Measurements from ENCODE around the gene HSD11B1.
A peak's percentile ranks its signal among the peaks of the same experiment; 100 is the strongest.
"Not testable (repeated sequence)": the region's sequence is repeated elsewhere in the genome, so short reads cannot be mapped to it uniquely, and the experiment has no call there.

Gene HSD11B1

DNA sequence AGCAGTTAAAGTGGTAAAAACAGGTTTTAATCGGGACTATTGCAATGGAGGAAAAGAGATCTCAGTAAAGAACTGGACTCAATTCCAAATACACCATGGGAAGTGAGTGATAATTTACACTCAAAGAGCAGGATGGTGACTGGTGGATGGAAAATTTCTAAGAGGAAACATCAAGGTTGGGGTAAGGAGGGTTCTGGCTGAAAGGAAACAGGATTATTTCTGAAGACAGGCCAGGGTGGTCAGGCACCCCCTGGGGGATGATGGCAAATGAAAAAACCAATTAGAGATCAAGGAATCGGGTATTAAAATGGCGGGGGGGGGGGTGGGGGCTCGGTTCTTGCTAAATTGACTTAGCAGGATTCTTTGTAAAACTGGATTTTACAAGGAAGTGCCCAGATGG, 12.3 kb upstream of the HSD11B1 start:
- DNase-seq: no peak

DNA sequence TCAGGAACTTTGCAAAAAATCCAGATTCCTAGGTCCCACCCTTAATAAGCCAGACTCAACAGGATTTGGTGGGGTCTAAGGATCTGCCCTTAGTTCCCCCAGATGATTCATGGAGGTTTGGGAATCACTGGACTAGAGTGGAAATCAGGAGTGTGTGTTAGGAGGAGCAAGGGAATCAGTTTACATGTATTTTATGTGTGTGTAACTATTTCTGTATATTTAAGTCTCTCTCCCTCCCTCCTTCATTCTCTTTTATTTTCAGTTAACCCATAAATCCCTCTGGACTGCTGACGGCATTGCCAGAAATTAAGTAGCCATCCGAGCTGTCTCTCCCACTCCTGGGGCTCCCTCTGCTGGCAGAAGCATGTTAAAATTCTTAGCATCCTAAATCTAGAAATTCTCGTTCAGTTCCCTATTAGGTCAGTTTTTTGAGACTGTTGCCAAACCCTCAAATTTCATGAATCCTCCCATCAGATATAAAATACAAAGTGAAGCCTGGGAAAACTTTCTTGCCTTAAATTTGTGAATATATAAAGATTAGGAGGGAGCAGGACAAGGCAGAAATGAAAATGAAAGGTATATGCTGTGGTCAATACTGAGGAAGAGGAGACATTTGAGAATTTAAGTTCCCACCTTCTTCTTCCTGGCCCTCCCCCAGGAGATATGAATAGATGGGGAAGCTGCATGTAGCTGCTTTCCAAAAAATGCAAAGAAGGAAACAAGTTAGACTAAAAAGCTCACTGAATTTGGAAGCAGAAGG, 11.7 kb upstream of the HSD11B1 start:
- peak; percentile 36 for DNase-seq

DNA sequence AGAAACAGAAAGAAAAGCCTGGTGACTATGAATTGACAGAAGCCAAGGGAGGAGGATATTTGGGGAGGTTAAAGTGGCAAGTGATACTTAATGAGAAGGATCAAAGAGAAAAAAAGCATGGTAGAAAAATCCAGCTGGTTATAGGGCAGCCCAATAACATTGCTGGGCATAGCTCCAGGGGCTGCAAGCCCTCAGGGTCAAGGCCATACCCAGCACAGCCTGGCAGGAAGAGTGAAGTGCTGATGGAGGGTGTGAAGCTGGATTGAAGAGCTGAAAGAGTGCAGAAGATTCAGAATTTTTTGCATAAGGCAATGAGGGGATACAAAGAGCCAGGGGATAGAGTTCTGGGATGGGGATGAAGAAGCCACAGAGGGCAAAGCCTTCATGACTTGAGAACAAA, 8.0 kb upstream of the HSD11B1 start:
- no peak for DNase-seq

DNA sequence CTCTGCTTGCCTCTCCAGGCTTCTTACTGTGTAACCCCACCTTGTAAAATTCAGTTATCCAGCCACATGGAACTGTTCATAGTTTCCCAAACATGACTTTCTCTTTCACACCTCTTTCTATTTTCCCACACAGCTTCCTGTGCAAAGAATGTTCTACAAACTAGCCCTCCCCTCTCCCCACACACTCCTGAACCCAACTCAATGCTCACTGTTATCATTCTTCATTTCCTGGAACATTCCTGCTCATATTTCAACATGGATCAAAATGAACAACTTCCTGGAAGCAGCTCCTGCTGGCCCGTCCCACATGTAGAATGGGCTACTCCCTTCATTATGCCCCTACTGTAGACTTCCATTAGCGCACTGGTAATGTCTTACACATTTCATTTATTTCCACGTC, 7.5 kb upstream of the HSD11B1 start:
- no peak for DNase-seq

DNA sequence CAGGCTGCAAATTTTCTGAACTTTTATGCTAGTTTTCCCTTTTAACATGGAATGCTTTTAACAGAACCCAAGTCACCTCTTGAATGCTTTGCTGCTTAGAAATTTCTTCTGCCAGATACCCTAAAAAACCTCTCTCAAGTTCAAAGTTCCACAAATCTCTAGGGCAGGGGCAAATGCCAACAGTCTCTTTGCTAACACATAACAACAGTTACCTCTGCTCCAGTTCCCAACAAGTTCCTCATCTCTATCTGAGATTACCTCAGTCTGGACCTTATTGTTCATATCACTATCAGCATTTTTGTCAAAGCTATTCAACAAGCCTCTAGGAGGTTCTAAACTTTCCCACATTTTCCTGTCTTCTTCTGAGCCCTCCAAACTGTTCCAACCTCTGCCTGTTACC, 4.0 kb upstream of the HSD11B1 start:
- DNase-seq: not testable (repeated sequence)

DNA sequence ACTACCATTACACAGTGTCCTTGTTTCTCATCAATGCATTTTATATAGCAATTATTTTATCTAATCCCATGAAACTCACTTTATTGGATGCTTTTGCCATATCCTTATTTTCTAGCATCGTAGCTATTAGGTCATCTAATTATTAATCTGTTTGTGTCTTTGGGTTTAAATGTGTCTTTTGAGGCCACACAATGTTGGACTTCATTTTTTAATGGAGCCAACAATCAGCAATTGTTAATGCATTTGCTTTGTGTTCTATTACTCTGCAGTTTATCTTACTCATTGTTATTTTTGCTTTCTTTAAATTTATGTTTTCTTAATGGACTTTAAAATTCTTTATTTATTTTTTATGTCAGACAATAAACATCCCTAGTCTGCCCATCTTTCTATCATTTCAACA, 1.8 kb upstream of the HSD11B1 start:
- no peak for DNase-seq

DNA sequence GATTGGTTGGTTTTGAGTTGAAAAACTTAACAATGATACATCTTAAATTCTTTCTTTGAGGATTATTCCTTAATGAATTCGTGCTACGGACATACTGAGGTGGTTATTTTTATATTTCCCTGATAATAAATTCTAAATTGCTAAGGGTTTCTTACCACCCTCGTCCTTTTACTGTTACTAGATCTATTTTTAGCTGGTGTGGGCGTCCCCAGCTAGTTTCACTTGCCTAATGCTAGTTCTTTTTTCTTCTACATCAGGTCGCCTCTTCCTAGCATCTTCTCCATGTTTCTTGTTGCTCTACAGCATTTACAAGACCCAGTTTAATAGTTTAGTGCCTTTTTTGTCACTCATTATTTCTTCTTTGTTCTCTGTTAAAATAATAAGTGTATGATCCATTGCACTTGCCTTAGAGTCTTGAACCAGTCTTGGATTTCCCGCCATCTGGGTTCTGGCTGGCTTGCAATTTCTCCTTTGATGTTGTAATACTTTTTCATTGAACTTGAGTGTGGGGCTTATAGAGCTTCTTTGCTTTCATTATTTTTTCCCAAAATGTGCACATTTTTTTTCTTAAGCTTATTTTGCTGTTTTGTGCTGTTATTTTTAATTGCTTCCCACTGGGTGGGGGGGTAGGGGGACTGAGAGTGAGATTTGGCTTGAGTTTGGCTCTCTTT, 677 bp upstream of the HSD11B1 start:
- DNase-seq: no peak

DNA sequence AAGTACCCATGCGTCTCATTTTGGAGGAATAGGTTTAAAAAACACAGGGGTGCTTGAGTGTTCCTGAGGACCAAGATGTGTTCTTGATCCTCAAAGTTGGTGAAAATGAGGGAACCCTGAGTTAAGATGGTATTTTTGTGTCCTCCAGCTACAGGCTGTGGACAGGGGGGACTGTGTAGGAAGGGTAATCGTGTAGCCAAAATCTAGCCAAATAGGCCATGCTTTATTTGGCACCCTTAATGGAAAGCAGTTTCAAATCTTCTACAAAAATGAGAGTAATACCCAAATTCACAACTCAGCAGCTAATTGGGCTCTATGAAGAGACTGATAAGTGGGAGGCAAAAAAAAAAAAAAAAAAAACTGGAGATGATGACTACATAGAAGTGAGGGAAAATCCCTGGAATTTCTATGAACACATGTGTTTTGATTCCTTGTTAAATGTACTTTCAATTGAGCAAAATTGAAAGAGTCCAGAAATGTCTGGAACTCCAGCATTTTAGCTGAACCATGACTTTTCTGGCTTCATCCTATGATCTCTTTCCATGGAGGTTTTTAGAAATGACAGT, 470 bp downstream of the HSD11B1 start:
- no peak for DNase-seq

DNA sequence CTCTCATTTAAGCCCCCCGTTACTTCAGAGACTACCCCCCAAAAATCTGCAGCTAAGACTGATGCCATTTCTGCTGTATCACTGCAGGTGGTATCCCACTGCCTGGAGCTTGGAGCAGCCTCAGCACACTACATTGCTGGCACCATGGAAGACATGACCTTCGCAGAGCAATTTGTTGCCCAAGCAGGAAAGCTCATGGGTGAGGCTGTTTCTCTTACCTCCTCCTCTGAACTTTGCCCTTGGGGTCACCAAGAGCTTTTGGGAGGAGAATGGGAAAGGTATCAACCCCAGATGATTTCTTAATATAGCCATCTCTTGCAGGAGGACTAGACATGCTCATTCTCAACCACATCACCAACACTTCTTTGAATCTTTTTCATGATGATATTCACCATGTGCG, 2.0 kb downstream of the HSD11B1 start:
- DNase-seq: no peak

DNA sequence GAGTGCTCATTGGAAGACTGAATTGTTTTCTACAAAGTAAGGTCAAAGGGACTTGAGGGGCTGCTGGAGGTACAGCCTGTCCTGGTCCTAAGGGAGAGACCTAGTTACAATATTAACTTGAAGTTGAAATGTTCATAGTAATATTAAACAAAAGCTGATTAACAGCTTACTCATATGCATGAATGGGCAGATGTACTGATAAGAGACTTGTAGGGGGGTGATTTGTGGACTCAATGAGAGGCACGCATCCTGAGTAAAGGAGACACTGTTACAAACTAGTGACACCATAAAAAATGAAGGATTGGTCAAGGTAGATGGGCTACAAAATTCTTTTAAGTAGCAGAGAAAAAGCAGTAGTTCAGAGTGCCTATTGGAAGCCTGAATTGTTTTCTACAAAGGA, 2.7 kb downstream of the HSD11B1 start:
- no peak for DNase-seq

DNA sequence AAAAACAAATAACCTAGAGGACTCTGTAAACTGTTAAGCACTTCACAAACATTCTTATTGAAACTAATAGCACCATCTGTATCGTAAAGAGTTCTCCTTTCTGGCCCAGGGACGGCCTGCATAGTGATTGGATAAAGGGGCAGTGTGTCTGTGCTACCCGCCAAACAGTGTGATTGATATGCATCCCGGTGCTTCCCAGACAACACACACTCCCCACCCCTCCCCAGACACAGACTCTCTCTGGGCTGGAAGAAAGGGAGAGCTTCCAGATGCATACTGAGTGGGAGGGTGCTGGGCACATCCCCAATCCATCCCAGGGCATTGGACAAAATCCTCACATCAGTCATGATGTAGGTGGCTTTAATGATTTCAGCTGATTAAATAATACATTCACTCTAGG, 3.7 kb downstream of the HSD11B1 start:
- DNase-seq: no peak

DNA sequence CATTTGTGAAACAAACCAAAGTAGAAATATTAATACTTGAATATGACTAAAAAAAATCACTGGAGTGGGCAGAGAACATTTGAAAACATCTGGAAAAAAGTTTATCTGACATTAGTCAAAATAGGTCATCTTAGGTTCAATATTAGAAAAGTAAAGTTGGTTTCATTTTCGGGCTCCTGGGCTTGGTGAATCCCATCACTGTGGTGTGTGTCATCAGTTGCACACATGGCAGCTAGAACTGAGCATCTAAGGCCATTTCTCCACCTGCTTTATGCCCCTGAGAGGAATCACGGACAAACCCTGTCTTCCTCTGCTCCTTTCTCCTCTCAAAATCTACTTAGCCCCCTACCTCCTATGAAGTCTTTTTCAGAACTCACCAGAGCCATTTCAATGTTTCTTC, 5.4 kb downstream of the HSD11B1 start:
- no peak for DNase-seq

DNA sequence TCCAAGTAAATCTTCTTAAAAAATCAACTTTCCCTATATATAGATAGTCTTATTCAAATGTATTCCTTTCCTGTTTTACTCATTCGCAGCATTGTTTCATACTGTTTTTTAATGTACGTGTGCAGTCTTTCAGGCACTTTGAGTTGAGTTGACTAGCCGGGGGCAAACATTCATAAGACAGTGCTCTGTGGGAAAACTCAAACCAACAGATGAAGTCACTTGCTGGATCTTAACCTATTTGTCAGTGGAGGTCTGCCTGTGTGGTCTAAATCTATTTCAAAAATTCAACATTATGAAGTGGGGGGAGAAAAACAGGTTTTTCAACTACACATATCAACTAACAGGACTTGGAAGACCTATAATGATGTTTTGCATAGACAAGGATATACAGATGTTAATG, 6.2 kb downstream of the HSD11B1 start:
- DNase-seq: no peak

DNA sequence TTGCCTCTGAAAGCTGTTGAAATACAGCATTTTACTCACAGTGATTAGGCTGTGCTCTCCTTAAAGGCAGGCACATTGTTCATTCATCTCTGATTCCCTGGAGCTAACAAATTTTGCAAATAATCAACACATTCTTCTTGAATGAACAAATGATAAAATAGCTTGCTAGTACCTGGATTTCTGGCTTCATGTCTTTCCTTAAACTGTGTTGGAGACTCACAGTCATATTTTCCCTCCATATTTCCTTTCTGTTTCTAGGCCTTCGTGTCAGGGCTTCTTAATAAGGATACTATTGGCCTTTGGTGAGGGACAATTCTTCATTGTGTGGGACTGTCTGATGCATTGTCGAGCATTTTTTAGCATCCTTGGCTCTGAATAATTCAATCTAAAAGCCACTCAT, 9.7 kb downstream of the HSD11B1 start:
- no peak for DNase-seq

DNA sequence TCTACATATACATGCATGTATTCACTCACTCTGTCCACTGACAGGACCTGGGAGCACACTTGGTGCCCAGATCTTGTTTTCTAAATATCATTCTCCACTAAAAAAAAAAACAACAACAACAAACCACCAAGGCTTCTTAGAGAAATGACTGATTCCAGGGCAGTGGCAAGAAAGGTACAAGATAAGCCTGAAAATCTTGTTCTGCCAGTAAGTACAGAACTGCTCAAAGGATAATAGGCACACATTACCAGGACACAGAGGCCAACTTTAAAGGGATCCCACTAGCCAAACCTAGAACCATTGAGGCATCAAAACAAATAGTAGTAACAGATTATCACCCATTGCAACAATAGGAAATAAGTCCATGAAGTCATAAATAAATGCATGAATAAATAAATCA, 10.7 kb downstream of the HSD11B1 start:
- DNase-seq: no peak

DNA sequence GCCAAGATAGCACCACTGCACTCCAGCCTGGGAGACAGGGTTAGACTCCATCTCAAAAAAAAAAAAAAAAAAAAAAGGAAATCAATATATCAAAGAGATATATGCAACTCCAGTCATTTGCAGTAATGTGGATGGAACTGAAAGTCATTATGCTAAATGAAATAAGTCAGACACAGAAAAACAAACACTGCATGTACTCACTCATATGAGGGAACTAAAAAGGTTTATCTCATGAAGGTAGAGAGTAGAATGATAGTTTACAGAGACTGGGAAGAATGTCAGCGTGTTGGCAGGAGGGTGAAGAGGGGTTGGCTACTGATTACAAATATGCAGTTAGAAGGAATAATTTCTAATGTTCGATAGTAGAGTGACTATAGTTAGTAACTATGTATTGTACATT, 13.2 kb downstream of the HSD11B1 start:
- no peak for DNase-seq

DNA sequence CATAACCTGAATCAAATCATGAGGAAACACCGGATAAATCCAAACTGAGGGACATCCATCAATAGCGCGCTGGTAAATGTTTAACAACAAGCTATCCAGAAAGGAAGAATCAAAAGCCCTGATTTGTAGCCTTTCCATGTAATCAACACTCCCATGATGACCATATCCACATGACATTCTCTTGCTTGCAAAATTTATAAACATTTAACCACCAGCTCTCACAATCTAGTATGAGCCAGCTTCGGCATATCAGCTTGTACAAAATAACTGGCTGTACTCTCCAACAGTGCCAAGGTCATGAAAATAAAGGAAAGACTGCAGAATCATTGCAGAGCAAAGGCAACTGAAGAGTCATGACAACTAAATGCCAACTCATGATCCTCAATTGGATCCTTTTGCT, 15.7 kb downstream of the HSD11B1 start:
- DNase-seq: no peak

DNA sequence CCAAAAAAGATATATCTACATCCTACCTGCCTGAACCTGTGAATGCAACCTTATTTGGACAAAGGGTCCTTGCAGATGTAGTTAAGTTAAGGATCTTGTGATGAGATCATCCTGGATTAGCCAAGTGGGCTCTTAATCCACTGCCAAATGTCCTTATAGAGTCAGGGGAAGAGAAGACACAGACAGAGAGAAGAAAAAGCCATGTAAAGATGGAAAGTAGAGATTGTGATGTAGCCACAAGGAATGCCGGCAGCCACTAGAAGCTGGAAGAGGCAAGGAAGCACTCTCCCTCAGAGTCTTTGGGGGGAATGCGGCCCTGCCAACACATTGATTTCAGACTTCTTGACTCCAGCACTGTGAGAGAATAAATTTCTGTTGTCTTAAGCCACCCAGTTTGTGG, 16.2 kb downstream of the HSD11B1 start:
- DNase-seq: no peak

DNA sequence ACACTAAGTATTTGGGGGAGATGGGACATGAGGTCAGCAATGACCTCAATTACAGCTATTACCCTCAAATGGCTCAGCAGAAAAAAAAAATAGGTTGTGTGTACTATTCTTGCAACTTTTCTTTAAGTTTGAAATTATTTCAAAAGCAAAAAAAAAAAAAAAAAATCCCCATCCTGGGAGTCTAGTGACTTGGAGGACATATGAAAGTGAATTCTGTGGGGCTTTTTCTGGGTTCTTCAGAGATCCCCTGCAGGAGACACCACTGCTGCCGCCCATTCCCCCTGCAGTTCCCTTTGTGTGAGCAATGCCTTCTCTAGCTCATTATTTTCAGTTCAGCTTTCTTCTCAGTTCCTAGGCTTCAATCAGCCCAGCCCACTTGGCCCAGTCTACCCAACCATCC, 16.7 kb downstream of the HSD11B1 start:
- no peak for DNase-seq

DNA sequence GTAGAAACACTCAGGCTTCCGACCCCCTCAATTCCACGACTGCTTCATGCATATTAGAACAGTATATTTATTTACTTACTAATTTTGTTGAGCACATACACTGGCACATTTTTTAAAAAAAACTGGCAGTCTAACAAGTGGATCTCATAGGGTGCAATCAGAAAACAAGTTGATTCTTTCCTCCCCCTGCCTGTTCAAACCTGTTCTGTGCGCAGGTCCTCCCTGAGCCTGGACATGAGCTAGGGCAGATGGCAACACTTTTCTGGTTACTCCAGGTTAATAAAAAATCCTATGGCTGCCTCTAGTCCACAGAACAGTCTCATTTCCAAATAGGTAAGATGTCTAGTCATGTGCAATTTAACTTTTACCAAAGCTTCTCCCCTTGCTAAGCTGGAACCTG, 18.6 kb downstream of the HSD11B1 start:
- no peak for DNase-seq

DNA sequence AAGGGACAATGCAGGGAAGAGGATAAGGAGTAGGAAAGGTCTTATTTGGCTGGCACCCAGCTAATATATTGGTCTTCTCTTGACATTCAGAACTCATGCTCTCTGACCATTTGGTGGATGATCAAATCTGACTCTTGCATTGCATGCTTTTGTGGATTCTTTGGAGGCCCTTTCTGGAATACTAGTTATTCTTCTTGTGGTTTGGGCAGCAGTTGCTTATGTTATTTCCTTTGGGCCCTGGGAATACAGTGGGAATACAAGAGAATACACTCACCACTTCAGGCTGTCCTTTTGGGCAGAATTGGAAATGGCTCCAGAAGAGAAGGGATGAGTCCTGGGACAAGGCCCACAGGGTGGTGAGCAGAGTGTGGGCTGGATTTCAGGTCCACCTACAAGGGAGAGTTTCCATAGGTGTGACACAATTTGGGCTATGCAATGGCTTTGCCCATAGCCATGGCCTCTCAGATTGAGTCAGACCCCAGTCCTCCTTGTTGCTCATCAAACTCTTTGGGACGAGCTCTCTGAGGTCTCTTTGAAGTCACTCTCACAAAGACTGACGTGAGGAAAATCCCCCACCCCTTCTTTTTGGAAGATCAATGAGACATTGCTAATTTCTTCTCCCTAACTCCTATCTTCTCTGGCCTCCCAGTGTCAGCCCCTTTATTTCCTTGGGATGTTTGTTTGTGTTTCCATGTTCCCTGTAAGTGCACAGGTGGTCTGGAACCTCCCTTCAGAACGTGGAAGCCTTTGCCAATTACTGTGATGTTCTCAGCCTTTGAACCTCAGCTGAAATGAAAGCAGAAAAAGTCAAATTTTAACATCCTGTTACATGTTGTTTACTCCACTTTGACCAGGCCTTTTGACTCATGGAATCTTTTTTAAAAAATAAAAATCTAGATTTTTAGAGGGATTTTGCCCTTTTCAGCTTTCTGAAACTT, 19.4 kb downstream of the HSD11B1 start:
- no peak for DNase-seq

DNA sequence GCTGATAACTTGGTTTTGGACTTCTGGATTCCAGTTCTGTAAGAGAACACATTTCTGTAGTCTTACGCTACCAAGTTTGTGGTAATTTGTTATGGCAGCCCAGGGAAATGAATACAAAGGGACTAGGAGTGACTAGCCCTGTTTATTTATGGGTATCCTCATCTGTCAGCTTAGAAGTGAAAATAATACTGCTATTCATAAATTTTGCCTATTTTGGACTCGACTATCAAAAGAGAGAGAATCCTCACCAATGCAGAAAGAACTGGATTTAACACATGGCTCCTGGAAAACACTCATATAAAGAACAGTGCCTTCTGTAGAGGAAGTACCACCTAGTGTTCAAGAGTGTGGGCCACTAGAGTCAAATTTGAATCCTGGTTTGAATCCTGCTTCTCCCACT, 22.6 kb downstream of the HSD11B1 start:
- no peak for DNase-seq

DNA sequence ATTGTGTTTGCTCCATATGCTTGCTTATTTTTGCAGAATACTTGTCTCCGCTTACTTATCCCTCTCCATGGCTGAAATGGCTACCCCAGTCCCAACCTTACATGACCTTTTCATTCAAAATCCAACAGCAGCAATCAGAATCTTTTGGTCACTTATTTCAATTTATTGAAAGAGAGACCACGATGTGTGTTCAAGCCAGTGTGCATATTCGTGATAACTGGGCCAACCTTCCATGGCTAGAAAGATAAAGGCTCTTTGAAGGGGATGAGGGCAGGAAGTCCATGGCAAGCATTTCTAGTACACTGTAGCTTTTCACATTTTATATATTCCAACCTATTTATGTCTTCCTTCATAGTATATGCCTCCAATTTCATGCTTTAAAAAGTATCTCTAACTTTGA, 23.1 kb downstream of the HSD11B1 start:
- DNase-seq: no peak

DNA sequence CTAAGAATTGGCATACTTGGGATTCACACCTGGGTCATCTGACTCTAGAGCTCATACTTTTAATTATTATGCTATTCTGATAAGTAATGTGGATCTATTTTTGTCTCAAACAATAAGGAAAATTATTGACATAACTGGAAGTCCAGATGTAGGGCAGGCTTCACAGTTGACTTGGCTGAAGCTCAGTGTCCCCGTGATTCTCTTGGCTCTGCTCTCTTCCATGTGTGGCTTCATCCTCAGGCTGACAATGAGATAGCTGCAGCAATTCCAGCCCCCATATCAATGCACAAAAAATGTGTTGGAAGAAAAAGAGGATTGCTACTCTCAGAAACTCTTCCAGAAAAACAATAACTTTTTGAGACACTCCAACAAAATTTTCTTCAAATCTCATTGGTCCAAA, 23.8 kb downstream of the HSD11B1 start:
- DNase-seq: no peak
